ENCODE data around the gene LRRC10.

LRRC10 gene

DNA sequence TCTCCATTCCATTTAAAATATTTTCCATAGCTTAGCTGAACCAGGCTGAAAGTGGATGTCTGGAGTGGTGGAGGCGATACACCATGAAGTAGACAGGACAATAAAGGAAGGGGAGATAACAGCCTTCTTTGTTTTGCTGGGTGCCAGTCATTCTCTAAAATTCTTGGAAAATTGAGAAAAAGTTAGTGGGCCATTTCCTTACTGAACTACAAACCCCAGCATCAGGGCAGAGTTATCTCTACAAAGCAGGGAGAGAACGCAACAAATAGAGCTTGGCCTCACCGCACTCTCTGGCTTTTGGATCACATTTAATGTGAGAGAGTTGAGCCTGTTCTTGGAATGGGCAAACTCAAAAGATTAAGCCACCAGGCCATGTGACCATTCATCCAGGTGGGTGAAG is 41.2 kb upstream of the LRRC10 start:
- DNase-seq (ENCODE audit: low read depth in 2 of 2) = no peak
- TF ChIP-seq CTCF (IDR thresholded peaks at IDR 0.05; ENCODE audit: low read depth, low read length) = no peak
- no peak overlapping the region for H3K4me3 ChIP-seq (replicated peaks in 1 of 2; ENCODE audit: low read depth in 2 of 2, low read length in 2 of 2)

DNA sequence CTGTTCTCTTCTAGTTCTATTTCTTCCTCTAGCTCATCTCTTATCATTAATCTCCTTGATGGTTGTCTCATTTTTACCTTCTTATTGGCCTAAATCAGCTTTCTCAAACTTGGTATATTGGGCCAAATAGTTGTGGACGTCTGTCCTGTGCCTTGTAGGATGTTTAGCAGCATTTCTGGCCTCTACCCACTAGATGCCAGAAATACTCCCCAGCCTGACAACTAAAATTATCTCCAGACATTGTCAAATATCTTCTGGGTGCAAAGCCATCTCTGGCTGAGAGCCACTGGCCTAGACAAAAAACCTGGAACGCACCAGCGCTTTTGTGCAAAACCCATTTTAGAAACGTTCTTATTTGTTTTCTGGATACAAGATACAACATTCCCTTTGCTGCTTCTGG is 38.8 kb upstream of the LRRC10 start:
- peak in 1 of 2 donors; percentile 6 for DNase-seq (ENCODE audit: low read depth in 2 of 2)
- no peak overlapping the region for H3K4me3 ChIP-seq (replicated peaks in 1 of 2; ENCODE audit: low read depth in 2 of 2, low read length in 2 of 2)
- TF ChIP-seq CTCF (IDR thresholded peaks at IDR 0.05; ENCODE audit: low read depth, low read length) = no peak

- no peak for TF ChIP-seq CTCF (IDR thresholded peaks at IDR 0.05; ENCODE audit: low read depth, low read length)
- DNase-seq (ENCODE audit: low read depth in 2 of 2) = peak; percentile 79 to 95
Observed at GRCh38 chr12:69648476-69648875, 37.8 kb upstream of the LRRC10 start.

GRCh38 chr12:69647178-69647577 is 36.5 kb upstream of the LRRC10 start:
- no peak overlapping the region for H3K4me3 ChIP-seq (replicated peaks in 1 of 2; ENCODE audit: low read depth in 2 of 2, low read length in 2 of 2)
- no peak for TF ChIP-seq CTCF (IDR thresholded peaks at IDR 0.05; ENCODE audit: low read depth, low read length)
- no peak for DNase-seq (ENCODE audit: low read depth in 2 of 2)

More at GRCh38 chr12:69648476-69648875, 37.8 kb upstream of the LRRC10 start:
- no peak overlapping the region for H3K4me3 ChIP-seq (replicated peaks in 1 of 2; ENCODE audit: low read depth in 2 of 2, low read length in 2 of 2)

DNA sequence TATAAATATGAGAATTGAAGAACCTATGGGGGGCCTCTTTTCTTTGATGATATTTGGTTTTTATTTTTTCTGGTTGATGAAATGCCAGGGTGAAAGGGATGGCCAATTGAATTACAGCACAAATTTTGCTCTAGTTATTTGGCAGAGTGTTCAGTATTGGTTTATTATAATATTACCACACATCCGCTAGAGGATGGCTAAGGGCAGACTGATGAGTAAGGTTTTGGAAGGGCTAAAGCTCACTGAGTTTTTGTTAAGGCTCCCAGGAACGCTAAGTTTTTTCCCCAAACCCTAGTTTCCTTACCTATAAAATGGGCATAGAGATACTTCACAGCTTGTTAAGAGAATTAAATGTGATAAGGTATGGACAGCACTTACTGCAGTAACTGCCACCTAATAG is 34.3 kb upstream of the LRRC10 start:
- TF ChIP-seq CTCF (IDR thresholded peaks at IDR 0.05; ENCODE audit: low read depth, low read length) = no peak
- DNase-seq (ENCODE audit: low read depth in 2 of 2) = peak in 1 of 2 donors; percentile 33
- H3K4me3 ChIP-seq (replicated peaks in 1 of 2; ENCODE audit: low read depth in 2 of 2, low read length in 2 of 2) = no peak overlapping the region

DNA sequence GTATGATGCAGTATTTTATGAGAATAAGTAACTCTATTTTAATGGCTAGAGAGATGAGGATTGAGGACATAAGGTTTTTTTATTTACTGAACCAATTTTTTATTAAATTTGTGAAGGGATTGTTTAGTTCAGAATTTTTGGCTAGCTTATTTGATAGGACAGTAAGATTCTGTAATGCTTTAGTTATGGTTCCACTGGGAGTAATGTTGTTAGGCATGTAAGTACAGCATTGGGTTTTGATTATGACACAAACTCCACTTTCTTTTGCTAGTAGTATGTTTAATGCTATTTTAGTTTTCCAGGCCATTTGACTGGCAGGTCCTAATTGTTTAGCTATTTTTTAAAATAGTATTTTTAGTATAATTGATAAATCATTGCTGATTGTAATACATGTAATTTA is 33.8 kb upstream of the LRRC10 start:
- TF ChIP-seq CTCF (IDR thresholded peaks at IDR 0.05; ENCODE audit: low read depth, low read length) = no peak
- no peak overlapping the region for H3K4me3 ChIP-seq (replicated peaks in 1 of 2; ENCODE audit: low read depth in 2 of 2, low read length in 2 of 2)
- no peak for DNase-seq (ENCODE audit: low read depth in 2 of 2)

DNA sequence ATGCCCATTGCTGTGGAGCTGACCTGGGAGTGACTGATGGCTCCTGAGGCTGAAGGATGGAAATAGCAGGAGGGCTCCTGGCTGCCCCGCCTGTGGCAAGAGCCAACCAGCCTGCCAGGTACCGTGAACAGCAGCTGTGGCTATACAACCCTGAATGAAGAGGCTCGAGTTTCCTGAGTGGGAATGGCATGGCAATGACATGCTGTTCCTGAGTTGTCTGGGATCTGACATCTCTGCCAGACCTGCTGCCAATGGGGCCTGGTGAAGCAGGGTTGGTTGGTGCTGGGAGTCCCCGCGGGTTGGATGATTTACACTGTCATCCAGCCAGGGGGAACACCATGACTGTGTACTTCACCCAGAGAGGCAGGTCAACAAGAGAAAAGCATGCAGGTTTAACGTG is 31.8 kb upstream of the LRRC10 start:
- no peak for TF ChIP-seq CTCF (IDR thresholded peaks at IDR 0.05; ENCODE audit: low read depth, low read length)
- DNase-seq (ENCODE audit: low read depth in 2 of 2) = no peak
- H3K4me3 ChIP-seq (replicated peaks in 1 of 2; ENCODE audit: low read depth in 2 of 2, low read length in 2 of 2) = no peak overlapping the region
